Activated CD8-positive, alpha-beta memory T cell treated with anti-CD3 and anti-CD28 coated beads for 1 hour (primary cell): ENCODE results near the gene COX20.

Experiments used
- DNase-seq, 2 donors: peaks; one replicate each; pipeline ENCODE4 v3.0.0-alpha.2; 2020; ENCODE audit warnings: low read depth in 1 of 2; ENCODE audit errors: extremely low read depth in 1 of 2

Gene COX20

DNA sequence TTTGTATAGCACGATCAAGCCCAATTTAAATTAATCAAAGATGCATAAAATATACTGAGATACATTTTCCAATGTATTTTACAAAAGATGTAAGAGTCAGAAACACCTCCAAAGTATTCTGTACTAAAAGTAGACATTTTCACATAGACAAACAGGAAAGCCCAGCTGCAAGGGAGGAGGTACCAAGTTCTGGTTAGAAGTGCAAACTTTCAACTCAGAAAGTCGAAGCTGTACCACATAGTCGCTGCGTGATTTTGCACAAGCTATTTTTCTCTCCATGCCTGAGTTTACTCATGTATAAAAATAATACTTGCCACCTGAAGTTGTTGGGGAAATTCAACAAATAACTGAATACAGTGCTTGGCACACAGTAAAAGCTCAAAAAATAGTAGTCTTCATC lies 34.5 kb downstream of the COX20 start:
- DNase-seq, result no peak

DNA sequence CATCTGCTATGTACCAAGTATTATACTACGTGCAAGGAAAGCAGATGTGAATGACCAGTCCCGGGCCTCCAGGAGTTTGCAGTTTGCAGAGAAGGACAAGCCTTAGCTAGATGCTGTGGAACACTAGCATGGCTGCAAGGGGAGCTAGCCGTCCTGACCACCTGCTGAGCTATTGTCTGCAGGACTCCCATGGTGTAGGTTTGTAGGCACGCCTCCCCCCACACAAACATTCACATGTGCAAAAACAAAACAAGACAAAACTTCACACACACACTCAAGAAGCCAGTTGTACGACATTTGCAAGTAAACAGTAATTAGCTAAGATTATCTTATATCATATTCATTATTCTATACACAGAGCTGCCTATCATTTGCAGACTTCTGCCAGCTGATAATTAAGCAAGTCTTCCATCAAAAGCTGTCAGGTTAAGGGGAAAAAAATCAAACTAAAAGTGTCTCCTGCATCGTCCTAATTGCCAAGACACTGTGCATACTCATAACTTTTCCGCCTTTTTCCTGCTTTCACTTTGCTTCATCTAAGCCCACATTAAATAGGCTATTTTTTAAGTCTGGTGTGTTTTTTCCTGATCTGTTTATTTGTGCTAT lies 39.6 kb downstream of the COX20 start:
- DNase-seq, result no peak

DNA sequence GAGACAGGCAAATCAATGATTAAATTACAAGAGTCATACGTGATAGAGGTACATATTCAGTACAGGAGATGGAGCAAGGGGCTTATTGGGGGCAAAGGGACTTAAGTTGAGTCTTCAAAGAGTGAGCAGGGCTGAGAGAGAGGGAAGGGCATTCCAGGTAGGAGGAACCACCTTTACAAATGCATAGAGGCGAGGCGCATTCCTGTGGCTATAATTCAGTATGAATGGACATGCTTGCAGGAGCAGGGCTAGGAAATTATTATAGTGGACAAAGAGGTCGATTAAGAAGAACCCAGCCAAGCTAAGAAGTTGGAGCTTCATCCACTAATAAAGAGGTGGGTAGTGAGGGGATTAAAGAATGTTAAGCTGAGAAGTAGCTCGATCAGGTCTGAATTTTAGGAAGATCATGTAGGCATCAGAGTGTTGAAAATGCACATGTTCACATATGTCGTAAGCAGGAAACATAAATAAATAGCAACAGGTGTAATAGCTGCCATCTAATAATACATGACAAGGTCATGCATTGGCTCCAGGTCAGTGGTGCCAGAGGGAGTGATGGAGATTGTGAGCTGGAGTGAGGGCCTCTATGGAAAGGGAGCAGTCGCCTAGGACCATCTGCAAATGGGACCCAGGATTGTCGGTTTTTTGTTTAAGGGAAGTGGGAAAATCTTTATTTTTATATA lies 40.9 kb downstream of the COX20 start:
- no peak for DNase-seq

DNA sequence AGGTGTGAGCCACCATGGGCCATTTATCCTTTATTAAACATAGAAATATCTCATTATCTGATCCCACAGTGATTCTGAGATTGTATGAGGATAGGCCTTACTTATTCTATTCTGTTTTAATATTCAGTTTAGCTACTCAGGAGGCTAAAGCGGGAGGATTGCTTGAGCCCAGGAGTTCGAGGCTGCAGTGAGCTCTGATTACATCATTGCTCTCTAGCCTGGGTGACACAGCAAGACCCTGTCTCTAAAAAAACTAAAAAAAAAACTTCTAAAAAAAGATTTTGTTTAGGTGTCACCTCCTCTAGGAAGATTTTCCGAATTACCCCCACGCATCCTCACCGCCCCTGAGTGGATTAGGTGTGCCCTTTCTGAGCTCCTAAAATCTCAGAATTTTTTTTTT lies 43.2 kb downstream of the COX20 start:
- no peak for DNase-seq

DNA sequence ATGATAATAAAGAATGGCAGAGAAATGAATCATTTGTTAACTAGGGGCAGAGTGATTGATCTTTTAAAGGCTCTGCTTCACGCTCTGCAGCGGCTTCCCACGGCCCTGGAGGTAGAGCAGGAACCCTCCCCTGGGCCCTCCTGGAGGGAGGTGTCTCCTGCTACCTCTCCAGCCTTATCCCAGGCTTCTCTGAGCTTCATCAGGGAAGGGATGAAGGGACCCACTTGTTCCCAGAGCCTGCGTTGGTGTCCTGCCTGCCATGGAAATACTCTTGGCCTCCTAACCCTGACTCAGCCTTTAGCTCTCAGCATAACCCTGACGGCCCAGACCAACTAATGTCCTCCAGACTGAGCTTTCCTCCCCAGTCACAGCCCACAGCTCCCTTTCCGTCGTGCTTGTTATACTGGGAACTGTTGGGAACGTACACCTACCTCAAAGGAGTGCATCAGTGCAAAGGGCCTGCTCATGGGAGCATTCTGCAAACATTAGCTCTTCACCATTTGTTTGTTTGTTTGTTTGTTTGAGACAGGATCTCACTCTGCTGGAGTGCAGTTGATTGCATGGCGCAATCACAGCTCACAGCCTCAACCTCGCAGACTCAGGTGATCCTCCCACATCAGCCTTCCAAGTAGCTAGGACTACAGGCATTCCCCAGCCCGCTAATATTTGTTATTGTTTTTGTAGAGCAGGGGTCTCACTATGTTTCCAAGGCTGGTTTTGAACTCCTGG lies 46.3 kb downstream of the COX20 start:
- no peak for DNase-seq

DNA sequence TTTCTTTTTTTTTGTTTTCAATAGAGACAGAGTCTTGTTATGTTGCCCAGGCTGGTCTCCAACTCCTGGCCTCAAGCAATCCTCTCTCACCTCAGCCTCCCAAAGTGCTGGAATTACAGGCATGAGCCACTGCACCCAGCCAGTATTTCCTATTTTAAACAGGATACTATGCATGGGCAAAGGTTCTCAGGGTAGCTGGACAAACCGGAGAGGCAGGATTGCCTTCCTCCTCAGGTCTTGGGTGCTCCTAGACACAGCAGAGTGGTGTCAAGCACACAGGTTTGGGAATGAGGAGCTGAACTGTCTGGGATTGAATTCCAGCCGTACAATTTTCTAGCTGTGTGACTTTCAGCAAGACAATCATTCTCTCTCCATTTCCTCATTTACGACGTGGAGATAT lies 51.8 kb downstream of the COX20 start:
- DNase-seq, result no peak

DNA sequence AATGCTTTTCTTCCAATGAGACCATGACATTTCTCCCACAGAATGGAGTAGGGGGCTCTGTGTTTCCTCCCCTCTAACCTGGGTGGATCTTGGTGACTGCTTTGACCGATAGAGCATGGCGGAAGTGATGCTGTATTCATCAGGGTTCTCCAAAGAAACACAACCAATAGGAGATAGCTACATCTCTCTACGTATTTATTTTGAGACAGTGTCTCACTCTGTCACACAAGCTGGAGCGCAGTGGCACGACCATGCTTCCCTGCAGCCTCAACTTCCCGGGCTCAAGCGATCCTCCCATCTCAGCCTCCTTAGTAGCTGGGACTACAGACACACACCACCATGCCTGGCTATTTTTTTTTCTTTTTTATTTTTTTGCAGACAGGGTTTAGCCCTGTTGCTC lies 58.4 kb downstream of the COX20 start:
- no peak for DNase-seq
